PC-9 (cell line): ENCODE results near the gene TIMMDC1. TPM values are rescaled to one million over a fixed set of nuclear protein-coding genes. Genes with fewer than 3 reads are reported as not detected.

Experiments used
- BruUV-seq: library from RNA; stranded (reverse); fragments of 400-500 nt; replicated peaks from 2 replicates; lab custom pipeline; 2021; lab: Mats Ljungman, UMichigan
- CTCF ChIA-PET: fragments of 300-600 bp; sonication (Branson Sonifier 250); formaldehyde crosslinking; loops from one replicate; lab custom pipeline; 2022; ENCODE audit warnings: antibody characterized with exemption; lab: Charles Lee
- POLR2A ChIA-PET: fragments of 300-600 bp; sonication (Branson Sonifier 250); formaldehyde crosslinking; loops from one replicate; lab custom pipeline; 2022; ENCODE audit warnings: antibody characterized with exemption; ENCODE audit not compliant: unreplicated experiment; lab: Charles Lee
- DNase-seq, 2 experiments: peaks; one replicate each; pipeline versions ENCODE4 v3.0.0 to v3.0.0-alpha.2; 2015 to 2022; ENCODE audit warnings: mixed read lengths in 1 of 2
- H2AFZ ChIP-seq: fragments of 200-600 bp; sonication (generic); 2 replicates; pipeline ENCODE4 v1.8.1; 2017; ENCODE audit warnings: antibody characterized with exemption
- H3F3A ChIP-seq: fragments of 200-600 bp; sonication (generic); 2 replicates; pipeline ENCODE4 v1.8.1; 2017; ENCODE audit warnings: antibody characterized with exemption, mild to moderate bottlenecking, low read depth; ENCODE audit not compliant: insufficient read depth
- H3K27ac ChIP-seq: fragments of 200-600 bp; sonication (generic); 2 replicates; pipeline ENCODE4 v1.6.1; 2016; ENCODE audit warnings: mixed run types
- H3K27me3 ChIP-seq: fragments of 200-600 bp; sonication (generic); 2 replicates; pipeline ENCODE4 v1.6.1; 2016; ENCODE audit warnings: low read depth, mixed run types; ENCODE audit not compliant: insufficient read depth
- H3K36me3 ChIP-seq: fragments of 200-600 bp; sonication (generic); 2 replicates; pipeline ENCODE4 v1.6.1; 2016; ENCODE audit warnings: low read depth, mixed run types
- H3K4me1 ChIP-seq: fragments of 200-600 bp; sonication (generic); replicated peaks from 2 replicates; pipeline ENCODE4 v1.6.1; 2016; ENCODE audit warnings: mixed run types; ENCODE audit not compliant: insufficient read depth
- H3K4me2 ChIP-seq: fragments of 200-600 bp; sonication (generic); 2 replicates; pipeline ENCODE4 v1.6.1; 2017; ENCODE audit warnings: mixed run types
- H3K4me3 ChIP-seq: fragments of 200-600 bp; sonication (generic); 2 replicates; pipeline ENCODE4 v1.6.1; 2016; ENCODE audit warnings: mixed run types
- H3K79me2 ChIP-seq: fragments of 200-600 bp; sonication (generic); 2 replicates; pipeline ENCODE4 v1.6.1; 2017; ENCODE audit warnings: low read depth, mixed run types
- H3K9me2 ChIP-seq: fragments of 200-600 bp; sonication (generic); 2 replicates; pipeline ENCODE4 v1.8.1; 2017; ENCODE audit warnings: mild to moderate bottlenecking; ENCODE audit not compliant: insufficient read depth
- H3K9me3 ChIP-seq: fragments of 200-600 bp; sonication (generic); 2 replicates; pipeline ENCODE4 v1.8.1; 2016; ENCODE audit warnings: low read depth; ENCODE audit not compliant: insufficient read depth
- H4K20me1 ChIP-seq: fragments of 200-600 bp; sonication (generic); 2 replicates; pipeline ENCODE4 v1.8.1; 2017; ENCODE audit not compliant: insufficient read depth
- EZH2 ChIP-seq: fragments of 200-600 bp; sonication (generic); IDR thresholded peaks from 2 replicates; pipeline ENCODE4 v1.8.0; 2017; ENCODE audit warnings: antibody characterized with exemption, low read depth
- intact Hi-C: fragments of 100-400 bp; cut with micrococcal nuclease; formaldehyde crosslinking; loops from one replicate; pipeline ENCODE4 v1.10.0; 2022; ENCODE audit not compliant: unreplicated experiment
- total RNA-seq: library from RNA; stranded (reverse); gene quantifications from 2 replicates; pipeline ENCODE4 v1.2.3, GENCODE V29; 2021
- TF ChIP-seq, protein P1 (sequence below): fragments of 200-600 bp; sonication (generic); conservative IDR thresholded peaks from 2 replicates; pipeline ENCODE4 v1.6.1; 2017; ENCODE audit warnings: mixed run types, antibody characterized with exemption, mild to moderate bottlenecking, moderate library complexity

The TIMMDC1 gene
- total RNA-seq, 1 experiment from 2014 or later, result 145 TPM

DNA sequence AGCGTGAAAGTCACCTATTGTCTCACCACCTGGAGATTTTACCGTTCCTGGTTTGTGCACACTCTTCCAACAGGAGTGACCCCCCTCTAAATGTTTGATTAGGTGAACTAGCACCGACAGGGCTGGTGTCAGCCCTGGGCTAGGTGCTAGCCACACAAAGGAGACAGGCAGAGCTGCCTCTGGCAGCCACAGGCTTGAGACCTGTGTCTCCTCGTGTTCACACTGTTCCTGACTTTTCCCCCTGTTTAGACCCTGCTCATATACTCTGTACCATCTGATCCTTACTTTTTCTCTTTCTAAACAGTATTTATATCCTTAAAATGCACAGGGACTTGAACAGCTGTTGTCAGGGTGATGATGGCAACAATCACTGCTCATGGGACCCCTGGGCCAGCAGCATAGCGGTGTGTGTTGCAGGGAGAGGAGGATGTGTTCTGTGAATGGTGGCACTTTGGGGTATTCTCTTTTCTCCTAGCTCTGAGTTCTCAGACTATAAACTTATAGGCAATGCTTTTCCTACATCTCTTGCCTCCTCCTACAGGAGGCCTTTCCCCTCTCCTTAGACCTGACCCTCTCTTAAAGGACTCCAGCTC, 55.6 kb downstream of the TIMMDC1 start:
- no peaks in the 10 kb centered on the region for H3F3A ChIP-seq
- no peaks in the 10 kb centered on the region for H3K9me2 ChIP-seq
- no peaks in the 10 kb centered on the region for H3K27me3 ChIP-seq
- H3K36me3 ChIP-seq, result no peaks in the 10 kb centered on the region
- no TSS peak for BruUV-seq
- H2AFZ ChIP-seq, result no peak overlapping the region
- H3K4me1 ChIP-seq, result no peaks in the 10 kb centered on the region
- no peaks in the 10 kb centered on the region for H3K9me3 ChIP-seq
- H3K27ac ChIP-seq, result no peak overlapping the region
- no peaks in the 10 kb centered on the region for H3K79me2 ChIP-seq
- POLR2A ChIA-PET, result no interaction called here
- no peaks in the 10 kb centered on the region for H4K20me1 ChIP-seq
- no peak overlapping the region for H3K4me3 ChIP-seq
- no peak overlapping the region for H3K4me2 ChIP-seq
- no peak for TF ChIP-seq EZH2
- TF ChIP-seq, protein P1, sequence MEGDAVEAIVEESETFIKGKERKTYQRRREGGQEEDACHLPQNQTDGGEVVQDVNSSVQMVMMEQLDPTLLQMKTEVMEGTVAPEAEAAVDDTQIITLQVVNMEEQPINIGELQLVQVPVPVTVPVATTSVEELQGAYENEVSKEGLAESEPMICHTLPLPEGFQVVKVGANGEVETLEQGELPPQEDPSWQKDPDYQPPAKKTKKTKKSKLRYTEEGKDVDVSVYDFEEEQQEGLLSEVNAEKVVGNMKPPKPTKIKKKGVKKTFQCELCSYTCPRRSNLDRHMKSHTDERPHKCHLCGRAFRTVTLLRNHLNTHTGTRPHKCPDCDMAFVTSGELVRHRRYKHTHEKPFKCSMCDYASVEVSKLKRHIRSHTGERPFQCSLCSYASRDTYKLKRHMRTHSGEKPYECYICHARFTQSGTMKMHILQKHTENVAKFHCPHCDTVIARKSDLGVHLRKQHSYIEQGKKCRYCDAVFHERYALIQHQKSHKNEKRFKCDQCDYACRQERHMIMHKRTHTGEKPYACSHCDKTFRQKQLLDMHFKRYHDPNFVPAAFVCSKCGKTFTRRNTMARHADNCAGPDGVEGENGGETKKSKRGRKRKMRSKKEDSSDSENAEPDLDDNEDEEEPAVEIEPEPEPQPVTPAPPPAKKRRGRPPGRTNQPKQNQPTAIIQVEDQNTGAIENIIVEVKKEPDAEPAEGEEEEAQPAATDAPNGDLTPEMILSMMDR, result no peak
- CTCF ChIA-PET, result interaction anchor here (0.6 kb wide), 1 partner anchor 335 kb away, joined by 3 read pairs; no protein-coding TSS in a partner anchor
- DNase-seq, result no peak
- intact Hi-C loops, result no loop called here

DNA sequence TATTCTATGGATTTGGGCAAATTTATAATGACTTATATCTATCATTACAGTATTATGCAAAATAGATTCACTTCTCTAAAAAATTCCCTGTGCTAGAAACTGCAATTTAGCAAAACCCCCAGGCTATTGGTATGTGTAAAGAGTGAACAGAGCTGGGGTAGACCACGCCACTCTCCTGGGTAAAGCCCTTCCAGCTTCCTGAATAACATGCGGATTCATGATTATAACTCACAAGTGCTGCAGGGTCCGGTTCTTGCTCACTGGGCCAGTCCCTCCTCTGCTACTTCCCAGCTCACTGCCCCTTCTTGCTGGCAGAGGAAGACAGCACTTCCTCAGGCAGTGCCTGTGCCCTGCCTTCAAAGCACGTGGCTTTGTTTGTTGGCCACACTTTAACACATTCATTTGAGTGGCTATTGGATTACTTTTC, 57.0 kb downstream of the TIMMDC1 start:
- Histone ChIP-seq H3K79me2 (no peaks in the 10 kb centered on the region), H4K20me1 (no peaks in the 10 kb centered on the region), H3K9me2 (no peaks in the 10 kb centered on the region), H3K36me3 (no peaks in the 10 kb centered on the region), H3K27me3 (no peaks in the 10 kb centered on the region), H3K4me2 (no peak overlapping the region), H3K4me1 (no peaks in the 10 kb centered on the region), H3K27ac (no peak overlapping the region), H3K4me3 (no peak overlapping the region), H2AFZ (no peak overlapping the region), H3F3A (no peaks in the 10 kb centered on the region), H3K9me3 (no peaks in the 10 kb centered on the region)
- no peak for DNase-seq
- TF ChIP-seq, protein P1, result no peak
- no peak for TF ChIP-seq EZH2
- ChIA-PET CTCF (no interaction called here), POLR2A (no interaction called here)
- intact Hi-C loops, result no loop called here
- BruUV-seq, result no TSS peak

DNA sequence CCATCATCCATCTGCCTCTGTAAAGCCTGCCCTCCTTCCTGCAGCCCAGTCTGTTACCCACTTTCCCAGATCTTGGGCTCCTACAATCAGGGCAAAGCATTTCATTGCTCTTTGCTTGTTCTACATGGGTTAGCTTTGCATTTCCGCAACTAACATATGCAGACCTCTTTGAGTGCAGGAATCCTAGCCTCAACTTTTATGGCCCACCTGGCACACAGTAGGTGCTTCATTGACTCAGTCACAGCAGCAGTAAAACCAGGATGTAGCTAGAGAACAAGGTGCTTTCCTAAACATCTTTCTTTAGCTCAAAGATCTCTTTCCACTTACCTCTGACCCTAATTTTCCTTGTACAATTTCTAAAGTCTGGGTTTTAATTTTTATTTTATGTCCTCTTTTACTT, 57.6 kb downstream of the TIMMDC1 start:
- no peaks in the 10 kb centered on the region for H3K79me2 ChIP-seq
- H3K36me3 ChIP-seq, result no peaks in the 10 kb centered on the region
- H2AFZ ChIP-seq, result no peak overlapping the region
- no peaks in the 10 kb centered on the region for H3F3A ChIP-seq
- TF ChIP-seq EZH2, result no peak
- TF ChIP-seq, protein P1, result no peak
- ChIA-PET POLR2A (no interaction called here), CTCF (no interaction called here)
- no peak overlapping the region for H3K27ac ChIP-seq
- no peaks in the 10 kb centered on the region for H3K9me2 ChIP-seq
- no peak for DNase-seq
- no peaks in the 10 kb centered on the region for H4K20me1 ChIP-seq
- no peaks in the 10 kb centered on the region for H3K27me3 ChIP-seq
- no TSS peak for BruUV-seq
- no peaks in the 10 kb centered on the region for H3K4me1 ChIP-seq
- H3K9me3 ChIP-seq, result no peaks in the 10 kb centered on the region
- H3K4me2 ChIP-seq, result no peak overlapping the region
- no peak overlapping the region for H3K4me3 ChIP-seq
- intact Hi-C loops, result no loop called here
